WTC11 (cell line): ENCODE data around the gene PPFIBP1. TPM values are rescaled to one million over a fixed set of nuclear protein-coding genes. Genes with fewer than 3 reads are reported as not detected.

Source experiments
- ATAC-seq: fragments of 200-7000 bp; cut with Tn5 transposase; 2 replicates; pipeline ENCODE4 v1.10.0; 2021; ENCODE audit warnings: mild to moderate bottlenecking, moderate library complexity
- CTCF ChIA-PET: fragments of 300-600 bp; sonication (Branson Sonifier 250); formaldehyde crosslinking; loops from one replicate; lab custom pipeline; 2021; ENCODE audit warnings: antibody characterized with exemption; lab: Charles Lee
- POLR2A ChIA-PET: fragments of 350-600 bp; sonication (Branson Sonifier 250); formaldehyde crosslinking; loops from one replicate; lab custom pipeline; 2021; ENCODE audit warnings: antibody characterized with exemption; lab: Charles Lee
- DNase-seq: peaks from one replicate; pipeline ENCODE4 v3.0.0; 2021; ENCODE audit warnings: low spot score
- H3K27ac Mint-ChIP-seq: 2 replicates; pipeline ENCODE4 v1.8.0; 2021; ENCODE audit warnings: mixed read lengths
- H3K27me3 Mint-ChIP-seq: 2 replicates; pipeline ENCODE4 v1.8.0; 2021; ENCODE audit warnings: low read depth, mild to moderate bottlenecking, moderate library complexity, mixed read lengths
- H3K36me3 Mint-ChIP-seq: 2 replicates; pipeline ENCODE4 v1.8.0; 2021; ENCODE audit warnings: mixed read lengths
- H3K4me1 Mint-ChIP-seq: 2 replicates; pipeline ENCODE4 v1.8.0; 2022; ENCODE audit warnings: mixed read lengths
- H3K4me3 Mint-ChIP-seq: 2 replicates; pipeline ENCODE4 v1.8.0; 2021; ENCODE audit warnings: mild to moderate bottlenecking, moderate library complexity, mixed read lengths
- H3K9me3 Mint-ChIP-seq: 2 replicates; pipeline ENCODE4 v1.8.0; 2021; ENCODE audit warnings: mixed read lengths
- CBFB ChIP-seq: sonication (generic); formaldehyde crosslinking; IDR thresholded peaks from 2 replicates; pipeline ENCODE4 v1.8.1; 2022; ENCODE audit warnings: mild to moderate bottlenecking, low read depth, missing genetic modification reagents
- CREB1 ChIP-seq: sonication (generic); formaldehyde crosslinking; IDR thresholded peaks from 2 replicates; pipeline ENCODE4 v1.8.0; 2023; ENCODE audit warnings: mild to moderate bottlenecking, missing genetic modification reagents
- FOXK1 ChIP-seq: sonication (generic); formaldehyde crosslinking; IDR thresholded peaks from 2 replicates; pipeline ENCODE4 v1.8.0; 2022; ENCODE audit warnings: mild to moderate bottlenecking, moderate library complexity, missing genetic modification reagents
- FOXP4 ChIP-seq: sonication (generic); formaldehyde crosslinking; IDR thresholded peaks from 2 replicates; pipeline ENCODE4 v1.8.0; 2022; ENCODE audit warnings: mild to moderate bottlenecking, missing genetic modification reagents
- GABPB1 ChIP-seq: sonication (generic); formaldehyde crosslinking; IDR thresholded peaks from 2 replicates; pipeline ENCODE4 v1.8.1; 2023; ENCODE audit warnings: mild to moderate bottlenecking, missing genetic modification reagents
- GTF2I ChIP-seq: fragments of 250-450 bp; sonication (Bioruptor Pico); conservative IDR thresholded peaks from 2 replicates; pipeline ENCODE4 v1.4.0; 2021; ENCODE audit warnings: mild to moderate bottlenecking
- IRF2 ChIP-seq: sonication (generic); formaldehyde crosslinking; IDR thresholded peaks from 2 replicates; pipeline ENCODE4 v1.8.0; 2022; ENCODE audit warnings: low read depth, missing genetic modification reagents, borderline replicate concordance
- JUN ChIP-seq: sonication (generic); formaldehyde crosslinking; IDR thresholded peaks from 2 replicates; pipeline ENCODE4 v1.8.0; 2023; ENCODE audit warnings: mild to moderate bottlenecking, missing genetic modification reagents
- KAT7 ChIP-seq: sonication (generic); formaldehyde crosslinking; IDR thresholded peaks from 2 replicates; pipeline ENCODE4 v1.8.1; 2023; ENCODE audit warnings: missing genetic modification reagents, mild to moderate bottlenecking, borderline replicate concordance
- RELA ChIP-seq: sonication (generic); formaldehyde crosslinking; IDR thresholded peaks from 2 replicates; pipeline ENCODE4 v1.8.1; 2022; ENCODE audit warnings: missing genetic modification reagents, mild to moderate bottlenecking, borderline replicate concordance
- SMAD3 ChIP-seq: sonication (generic); formaldehyde crosslinking; IDR thresholded peaks from 2 replicates; pipeline ENCODE4 v1.8.0; 2022; ENCODE audit warnings: missing genetic modification reagents, mild to moderate bottlenecking, borderline replicate concordance
- ZNF138 ChIP-seq: sonication (generic); formaldehyde crosslinking; conservative IDR thresholded peaks from 2 replicates; pipeline ENCODE4 v1.8.1; 2022; ENCODE audit warnings: mild to moderate bottlenecking, moderate library complexity, missing genetic modification reagents
- total RNA-seq: library from RNA; stranded (reverse); gene quantifications from 3 replicates; pipeline ENCODE4 v1.2.3, GENCODE V29; 2021
- TF ChIP-seq, protein P1 (sequence below): sonication (generic); formaldehyde crosslinking; IDR thresholded peaks from 2 replicates; pipeline ENCODE4 v1.8.1; 2022; ENCODE audit warnings: low read depth, missing genetic modification reagents, borderline replicate concordance
- TF ChIP-seq, protein P2 (sequence below): sonication (generic); formaldehyde crosslinking; IDR thresholded peaks from 2 replicates; pipeline ENCODE4 v1.8.1; 2023; ENCODE audit warnings: mild to moderate bottlenecking, moderate library complexity, missing genetic modification reagents
- TF ChIP-seq, protein P3 (sequence below): fragments of 250-450 bp; sonication (Bioruptor Pico); IDR thresholded peaks from 2 replicates; pipeline ENCODE4 v1.9.0; 2021; ENCODE audit warnings: mild to moderate bottlenecking, borderline replicate concordance
- TF ChIP-seq, protein P4 (sequence below): sonication (generic); formaldehyde crosslinking; IDR thresholded peaks from 2 replicates; pipeline ENCODE4 v1.8.1; 2023; ENCODE audit warnings: mild to moderate bottlenecking, missing genetic modification reagents, borderline replicate concordance
- TF ChIP-seq, protein P5 (sequence below): fragments of 250-450 bp; sonication (Bioruptor Pico); IDR thresholded peaks from 2 replicates; pipeline ENCODE4 v1.9.0; 2021; ENCODE audit warnings: mild to moderate bottlenecking

The PPFIBP1 gene
- total RNA-seq, 1 experiment from 2014 or later, result 27.7 TPM

GRCh38 chr12:27566626-27567025, 42.6 kb downstream of the PPFIBP1 start:
- TF ChIP-seq KAT7 (CRISPR knock-in tag) (no peak), JUN (CRISPR knock-in tag) (no peak), ZNF138 (CRISPR knock-in tag) (no peak), CBFB (CRISPR knock-in tag) (no peak), GTF2I (no peak), IRF2 (no peak), GABPB1 (no peak), SMAD3 (CRISPR knock-in tag) (no peak), CREB1 (CRISPR knock-in tag) (no peak), FOXK1 (CRISPR knock-in tag) (no peak)
- TF ChIP-seq, protein P1, sequence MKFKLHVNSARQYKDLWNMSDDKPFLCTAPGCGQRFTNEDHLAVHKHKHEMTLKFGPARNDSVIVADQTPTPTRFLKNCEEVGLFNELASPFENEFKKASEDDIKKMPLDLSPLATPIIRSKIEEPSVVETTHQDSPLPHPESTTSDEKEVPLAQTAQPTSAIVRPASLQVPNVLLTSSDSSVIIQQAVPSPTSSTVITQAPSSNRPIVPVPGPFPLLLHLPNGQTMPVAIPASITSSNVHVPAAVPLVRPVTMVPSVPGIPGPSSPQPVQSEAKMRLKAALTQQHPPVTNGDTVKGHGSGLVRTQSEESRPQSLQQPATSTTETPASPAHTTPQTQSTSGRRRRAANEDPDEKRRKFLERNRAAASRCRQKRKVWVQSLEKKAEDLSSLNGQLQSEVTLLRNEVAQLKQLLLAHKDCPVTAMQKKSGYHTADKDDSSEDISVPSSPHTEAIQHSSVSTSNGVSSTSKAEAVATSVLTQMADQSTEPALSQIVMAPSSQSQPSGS (CRISPR knock-in tag), result no peak
- TF ChIP-seq, protein P2, sequence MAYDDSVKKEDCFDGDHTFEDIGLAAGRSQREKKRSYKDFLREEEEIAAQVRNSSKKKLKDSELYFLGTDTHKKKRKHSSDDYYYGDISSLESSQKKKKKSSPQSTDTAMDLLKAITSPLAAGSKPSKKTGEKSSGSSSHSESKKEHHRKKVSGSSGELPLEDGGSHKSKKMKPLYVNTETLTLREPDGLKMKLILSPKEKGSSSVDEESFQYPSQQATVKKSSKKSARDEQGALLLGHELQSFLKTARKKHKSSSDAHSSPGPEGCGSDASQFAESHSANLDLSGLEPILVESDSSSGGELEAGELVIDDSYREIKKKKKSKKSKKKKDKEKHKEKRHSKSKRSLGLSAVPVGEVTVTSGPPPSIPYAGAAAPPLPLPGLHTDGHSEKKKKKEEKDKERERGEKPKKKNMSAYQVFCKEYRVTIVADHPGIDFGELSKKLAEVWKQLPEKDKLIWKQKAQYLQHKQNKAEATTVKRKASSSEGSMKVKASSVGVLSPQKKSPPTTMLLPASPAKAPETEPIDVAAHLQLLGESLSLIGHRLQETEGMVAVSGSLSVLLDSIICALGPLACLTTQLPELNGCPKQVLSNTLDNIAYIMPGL (CRISPR knock-in tag), result no peak
- TF ChIP-seq, protein P3, sequence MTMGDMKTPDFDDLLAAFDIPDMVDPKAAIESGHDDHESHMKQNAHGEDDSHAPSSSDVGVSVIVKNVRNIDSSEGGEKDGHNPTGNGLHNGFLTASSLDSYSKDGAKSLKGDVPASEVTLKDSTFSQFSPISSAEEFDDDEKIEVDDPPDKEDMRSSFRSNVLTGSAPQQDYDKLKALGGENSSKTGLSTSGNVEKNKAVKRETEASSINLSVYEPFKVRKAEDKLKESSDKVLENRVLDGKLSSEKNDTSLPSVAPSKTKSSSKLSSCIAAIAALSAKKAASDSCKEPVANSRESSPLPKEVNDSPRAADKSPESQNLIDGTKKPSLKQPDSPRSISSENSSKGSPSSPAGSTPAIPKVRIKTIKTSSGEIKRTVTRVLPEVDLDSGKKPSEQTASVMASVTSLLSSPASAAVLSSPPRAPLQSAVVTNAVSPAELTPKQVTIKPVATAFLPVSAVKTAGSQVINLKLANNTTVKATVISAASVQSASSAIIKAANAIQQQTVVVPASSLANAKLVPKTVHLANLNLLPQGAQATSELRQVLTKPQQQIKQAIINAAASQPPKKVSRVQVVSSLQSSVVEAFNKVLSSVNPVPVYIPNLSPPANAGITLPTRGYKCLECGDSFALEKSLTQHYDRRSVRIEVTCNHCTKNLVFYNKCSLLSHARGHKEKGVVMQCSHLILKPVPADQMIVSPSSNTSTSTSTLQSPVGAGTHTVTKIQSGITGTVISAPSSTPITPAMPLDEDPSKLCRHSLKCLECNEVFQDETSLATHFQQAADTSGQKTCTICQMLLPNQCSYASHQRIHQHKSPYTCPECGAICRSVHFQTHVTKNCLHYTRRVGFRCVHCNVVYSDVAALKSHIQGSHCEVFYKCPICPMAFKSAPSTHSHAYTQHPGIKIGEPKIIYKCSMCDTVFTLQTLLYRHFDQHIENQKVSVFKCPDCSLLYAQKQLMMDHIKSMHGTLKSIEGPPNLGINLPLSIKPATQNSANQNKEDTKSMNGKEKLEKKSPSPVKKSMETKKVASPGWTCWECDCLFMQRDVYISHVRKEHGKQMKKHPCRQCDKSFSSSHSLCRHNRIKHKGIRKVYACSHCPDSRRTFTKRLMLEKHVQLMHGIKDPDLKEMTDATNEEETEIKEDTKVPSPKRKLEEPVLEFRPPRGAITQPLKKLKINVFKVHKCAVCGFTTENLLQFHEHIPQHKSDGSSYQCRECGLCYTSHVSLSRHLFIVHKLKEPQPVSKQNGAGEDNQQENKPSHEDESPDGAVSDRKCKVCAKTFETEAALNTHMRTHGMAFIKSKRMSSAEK (CRISPR knock-in tag), result no peak
- TF ChIP-seq, protein P4, sequence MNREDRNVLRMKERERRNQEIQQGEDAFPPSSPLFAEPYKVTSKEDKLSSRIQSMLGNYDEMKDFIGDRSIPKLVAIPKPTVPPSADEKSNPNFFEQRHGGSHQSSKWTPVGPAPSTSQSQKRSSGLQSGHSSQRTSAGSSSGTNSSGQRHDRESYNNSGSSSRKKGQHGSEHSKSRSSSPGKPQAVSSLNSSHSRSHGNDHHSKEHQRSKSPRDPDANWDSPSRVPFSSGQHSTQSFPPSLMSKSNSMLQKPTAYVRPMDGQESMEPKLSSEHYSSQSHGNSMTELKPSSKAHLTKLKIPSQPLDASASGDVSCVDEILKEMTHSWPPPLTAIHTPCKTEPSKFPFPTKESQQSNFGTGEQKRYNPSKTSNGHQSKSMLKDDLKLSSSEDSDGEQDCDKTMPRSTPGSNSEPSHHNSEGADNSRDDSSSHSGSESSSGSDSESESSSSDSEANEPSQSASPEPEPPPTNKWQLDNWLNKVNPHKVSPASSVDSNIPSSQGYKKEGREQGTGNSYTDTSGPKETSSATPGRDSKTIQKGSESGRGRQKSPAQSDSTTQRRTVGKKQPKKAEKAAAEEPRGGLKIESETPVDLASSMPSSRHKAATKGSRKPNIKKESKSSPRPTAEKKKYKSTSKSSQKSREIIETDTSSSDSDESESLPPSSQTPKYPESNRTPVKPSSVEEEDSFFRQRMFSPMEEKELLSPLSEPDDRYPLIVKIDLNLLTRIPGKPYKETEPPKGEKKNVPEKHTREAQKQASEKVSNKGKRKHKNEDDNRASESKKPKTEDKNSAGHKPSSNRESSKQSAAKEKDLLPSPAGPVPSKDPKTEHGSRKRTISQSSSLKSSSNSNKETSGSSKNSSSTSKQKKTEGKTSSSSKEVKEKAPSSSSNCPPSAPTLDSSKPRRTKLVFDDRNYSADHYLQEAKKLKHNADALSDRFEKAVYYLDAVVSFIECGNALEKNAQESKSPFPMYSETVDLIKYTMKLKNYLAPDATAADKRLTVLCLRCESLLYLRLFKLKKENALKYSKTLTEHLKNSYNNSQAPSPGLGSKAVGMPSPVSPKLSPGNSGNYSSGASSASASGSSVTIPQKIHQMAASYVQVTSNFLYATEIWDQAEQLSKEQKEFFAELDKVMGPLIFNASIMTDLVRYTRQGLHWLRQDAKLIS (CRISPR knock-in tag), result no peak
- no peak overlapping the region for H3K4me3 Mint-ChIP-seq
- no peaks in the 10 kb centered on the region for H3K36me3 Mint-ChIP-seq
- ChIA-PET CTCF (no interaction called here), POLR2A (no interaction called here)
- peaks cover 17% of the 10 kb centered on the region for H3K4me1 Mint-ChIP-seq
- H3K27ac Mint-ChIP-seq, result no peak overlapping the region
- DNase-seq (no peak), ATAC-seq (no peak)
- no peaks in the 10 kb centered on the region for H3K9me3 Mint-ChIP-seq
- no peaks in the 10 kb centered on the region for H3K27me3 Mint-ChIP-seq

DNA sequence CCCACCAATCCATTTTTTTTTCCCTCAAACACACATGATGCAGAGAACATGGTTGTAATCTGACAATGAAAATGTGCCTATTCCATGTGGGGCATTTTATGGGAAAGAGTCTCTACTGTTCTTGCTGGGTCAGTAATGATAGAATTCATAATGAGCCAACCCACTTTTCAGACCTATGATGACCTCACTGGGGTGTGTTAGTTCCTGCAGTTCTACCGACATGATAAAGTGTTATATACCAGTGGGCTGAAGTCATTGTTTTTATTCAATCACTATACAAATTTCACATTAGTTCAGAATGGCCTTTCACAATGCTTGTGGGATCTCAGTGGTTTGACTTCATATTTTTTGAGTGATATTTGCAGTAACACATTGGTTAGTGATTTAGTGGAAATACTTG, 47.5 kb downstream of the PPFIBP1 start:
- Mint-ChIP-seq H3K27me3 (no peaks in the 10 kb centered on the region), H3K27ac (no peak overlapping the region), H3K4me1 (peaks cover 17% of the 10 kb centered on the region), H3K9me3 (no peaks in the 10 kb centered on the region), H3K4me3 (no peak overlapping the region), H3K36me3 (no peaks in the 10 kb centered on the region)
- ChIA-PET CTCF (no interaction called here), POLR2A (no interaction called here)
- TF ChIP-seq FOXP4 (no peak), RELA (CRISPR knock-in tag) (no peak)
- TF ChIP-seq, protein P5, sequence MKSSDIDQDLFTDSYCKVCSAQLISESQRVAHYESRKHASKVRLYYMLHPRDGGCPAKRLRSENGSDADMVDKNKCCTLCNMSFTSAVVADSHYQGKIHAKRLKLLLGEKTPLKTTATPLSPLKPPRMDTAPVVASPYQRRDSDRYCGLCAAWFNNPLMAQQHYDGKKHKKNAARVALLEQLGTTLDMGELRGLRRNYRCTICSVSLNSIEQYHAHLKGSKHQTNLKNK (CRISPR knock-in tag), result no peak
- ATAC-seq (no peak), DNase-seq (no peak)
